Pancreas (tissue), 10 donors: ENCODE data around the gene MPZL3. TPM values are rescaled to one million over a fixed set of nuclear protein-coding genes. Genes with fewer than 3 reads are reported as not detected.

Experiments
- ATAC-seq, 4 donors: fragments of 200-7000 bp; cut with Tn5 transposase; one replicate each; pipeline versions ENCODE4 v1.8.0 to v1.9.1; 2020; ENCODE audit warnings: mild to moderate bottlenecking in 4 of 4, moderate library complexity in 4 of 4
- DNase-seq, 6 donors: peaks; one replicate each; pipeline ENCODE4 v3.0.0-alpha.2; 2020
- FAIRE-seq: peaks from 2 replicates; lab custom pipeline; 2012; peaks lifted over from hg19 to GRCh38; lab: Jason Lieb, UNC
- H3K27ac ChIP-seq, 4 donors: fragments of 200-600 bp; sonication (generic); 1 replicate in 3 of 4; 2 replicates in 1 of 4; pipeline versions ENCODE4 v1.5.0 to v1.8.0; 2020
- H3K27me3 ChIP-seq, 4 donors: fragments of 200-600 bp; one replicate each; pipeline ENCODE4 v1.8.0; 2021
- H3K36me3 ChIP-seq, 3 donors: fragments of 200-600 bp; sonication (generic) in 1 of 3; one replicate each; pipeline versions ENCODE4 v1.5.0 to v1.8.0; 2020 to 2021
- H3K4me1 ChIP-seq, 3 donors: fragments of 200-600 bp; one replicate each; pipeline ENCODE4 v1.8.0; 2021
- H3K4me3 ChIP-seq, 4 donors: fragments of 200-600 bp; sonication (generic) in 2 of 4; one replicate each; pipeline versions ENCODE4 v1.5.0 to v1.8.0; 2020 to 2021
- H3K9me3 ChIP-seq, 4 donors: fragments of 200-600 bp; one replicate each; pipeline ENCODE4 v1.8.0; 2021
- CTCF ChIP-seq, 4 donors: fragments of 200-600 bp; sonication (generic) in 3 of 4; IDR thresholded peaks; one replicate each; pipeline versions ENCODE4 v1.5.0 to v1.8.0; 2021; ENCODE audit warnings: antibody characterized with exemption in 4 of 4
- WGBS, 2 donors: extraction: QIAGEN DNeasy Blood & Tissue Kit; methylation state at CpG; one replicate each; pipeline ENCODE4 v1.1.7; 2013; 5-methylcytosine and 5-hydroxymethylcytosine counted together
- intact Hi-C, 3 donors: fragments of 100-400 bp; cut with DNase I; formaldehyde crosslinking; loops; one replicate each; pipeline versions ENCODE4 v1.11.1 to v1.14.2; 2022
- polyA plus RNA-seq, 2 donors: library from polyadenylated mRNA; stranded (reverse); fragments of 200-250 nt; gene quantifications; one replicate each; pipeline ENCODE4 v1.2.3, GENCODE V29; 2013
- total RNA-seq, 6 donors: library from RNA; stranded (reverse); fragmentation: NEBNext Ultra II Directional in 4 of 6; extraction: Animal tissue kit (Norgen Biotek cat#: 25700) in 4 of 6; gene quantifications; one replicate each; pipeline versions ENCODE4 v1.2.1 to v1.2.4, GENCODE V29; 2021 to 2023
- donor health status: healthy with polysubstance abuse.
- donor health status: DM: no; HTN: no; CAD: no; lungs with moderate emphysema.
- donor health status: DM: no; HTN: no; CAD: no.
- donor health status: control.
- donor health status: control.
- donor health status: Bipolar disorder and iron deficiency.
- donor health status: DM: yes; HTN: yes; CAD: no.
- donor health status: DM: no; HTN: no; CAD: no.
- donor health status: DM: no; HTN: no; CAD: no.
- donor health status: DM: yes; HTN: yes; CAD: no.

The MPZL3 gene
- total and polyA plus RNA-seq, 8 donors = 3.8 to 8.0 (median 5.2) TPM

- ATAC-seq = peak in 2 of 4 donors; percentile 59 to 65
- FAIRE-seq = no peak
- intact Hi-C loops = loop anchor here in 2 of 3 donors (10.0 kb wide), 2 partner anchors 68 to 78 kb away; no protein-coding TSS in a partner anchor
Measured at GRCh38 chr11:118206391-118207031, 45.7 kb downstream of the MPZL3 start.

DNA sequence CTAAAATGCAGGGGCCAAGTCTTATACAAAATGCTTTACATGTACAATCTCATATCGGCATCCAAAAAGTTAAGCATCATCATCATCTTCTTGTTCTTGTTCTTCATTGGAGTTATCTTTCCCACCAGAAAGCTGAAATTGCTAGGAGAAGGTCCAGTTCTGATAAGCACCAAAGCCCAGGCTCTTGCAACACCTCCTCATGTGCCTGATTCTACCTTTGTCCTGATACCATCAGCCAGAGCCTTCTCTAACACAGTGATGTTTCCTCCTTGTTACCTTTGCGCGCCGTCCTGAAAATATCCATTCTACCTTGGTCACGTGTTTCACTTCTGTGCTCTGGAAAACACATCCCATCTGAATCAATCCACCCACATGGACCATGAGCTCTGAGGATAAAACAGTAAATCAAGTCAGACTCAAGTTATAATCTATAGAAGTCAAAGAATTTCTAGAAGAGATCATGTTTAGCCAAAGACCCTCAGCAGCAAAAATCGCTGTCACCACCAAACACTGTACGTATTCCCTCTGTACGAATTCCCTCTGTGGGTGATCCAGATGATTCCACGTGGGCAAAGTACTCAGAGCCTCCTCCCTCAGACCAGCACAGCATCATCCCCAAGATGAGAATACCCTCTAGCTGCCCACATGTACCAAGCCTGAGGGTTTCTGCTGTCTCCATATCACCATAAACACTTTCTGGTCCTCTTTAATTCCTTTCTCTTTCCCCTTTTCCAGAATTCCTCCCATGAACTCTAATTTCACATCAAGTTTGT is 46.4 kb downstream of the MPZL3 start:
- no peak for FAIRE-seq
- Histone ChIP-seq H3K27ac (no peak overlapping the region), H3K4me1 (peaks cover 0 to 7% (median 6%) of the 10 kb centered on the region in 3 donors), H3K36me3 (no peaks in the 10 kb centered on the region), H3K9me3 (no peaks in the 10 kb centered on the region), H3K4me3 (no peak overlapping the region), H3K27me3 (no peaks in the 10 kb centered on the region)
- intact Hi-C loops = loop anchor here in 2 of 3 donors (10.0 kb wide), 2 partner anchors 69 to 79 kb away; no protein-coding TSS in a partner anchor
- 90 to 92% methylated on average over 9 of the region's 9 CpGs for WGBS, 2 donors
- no peak for DNase-seq
- TF ChIP-seq CTCF (IDR thresholded peaks at IDR 0.05) = no peak
- no peak for ATAC-seq

More at GRCh38 chr11:118206391-118207031, 45.7 kb downstream of the MPZL3 start:
- Histone ChIP-seq H3K36me3 (no peaks in the 10 kb centered on the region), H3K4me1 (peaks cover 0 to 7% (median 6%) of the 10 kb centered on the region in 3 donors), H3K9me3 (no peaks in the 10 kb centered on the region), H3K4me3 (no peak overlapping the region), H3K27me3 (no peaks in the 10 kb centered on the region), H3K27ac (no peak overlapping the region)
- TF ChIP-seq CTCF (IDR thresholded peaks at IDR 0.05) = no peak
- no peak for DNase-seq
- WGBS, 2 donors = 77 to 83% methylated on average over 1 of the region's 1 CpG

- no peaks in the 10 kb centered on the region for H3K36me3 ChIP-seq
- TF ChIP-seq CTCF (IDR thresholded peaks at IDR 0.05) = no peak
- intact Hi-C loops = loop anchor here in 2 of 3 donors (10.0 kb wide), 2 partner anchors 72 to 82 kb away; no protein-coding TSS in a partner anchor
- H3K4me3 ChIP-seq = no peak overlapping the region
- no peaks in the 10 kb centered on the region for H3K9me3 ChIP-seq
- peak overlapping the region in 1 of 4 donors; percentile 8 for H3K27ac ChIP-seq
- FAIRE-seq (no peak), ATAC-seq (peak in 3 of 4 donors; percentile 68 to 79 (median 68)), DNase-seq (peak in 2 of 6 donors; percentile 16 to 39)
- H3K4me1 ChIP-seq = peaks cover 0 to 13% (median 6%) of the 10 kb centered on the region in 3 donors
- 64 to 69% methylated on average over 7 of the region's 7 CpGs for WGBS, 2 donors
- no peaks in the 10 kb centered on the region for H3K27me3 ChIP-seq
Measured at GRCh38 chr11:118202599-118203422, 49.4 kb downstream of the MPZL3 start.

- FAIRE-seq = no peak
- ATAC-seq = no peak
- H3K27ac ChIP-seq = no peak overlapping the region
Measured at GRCh38 chr11:118201966-118202365, 50.2 kb downstream of the MPZL3 start.

More at GRCh38 chr11:118201966-118202365, 50.2 kb downstream of the MPZL3 start:
- Histone ChIP-seq H3K9me3 (no peaks in the 10 kb centered on the region), H3K36me3 (no peaks in the 10 kb centered on the region), H3K4me1 (peaks cover 0 to 13% (median 6%) of the 10 kb centered on the region in 3 donors), H3K27me3 (no peaks in the 10 kb centered on the region), H3K4me3 (no peak overlapping the region)
- intact Hi-C loops = loop anchor here in 2 of 3 donors (10.0 kb wide), 2 partner anchors 73 to 83 kb away; no protein-coding TSS in a partner anchor
- no peak for DNase-seq
- TF ChIP-seq CTCF (IDR thresholded peaks at IDR 0.05) = no peak
- 87 to 93% methylated on average over 2 of the region's 2 CpGs for WGBS, 2 donors
